GM12878 (cell line): ENCODE data around the gene SLC24A4. TPM values are rescaled to one million over a fixed set of nuclear protein-coding genes. Genes with fewer than 3 reads are reported as not detected.

Experiments used
- BACH1 ChIP-seq: fragments of 450-650 bp; IDR thresholded peaks from 2 replicates; pipeline ENCODE4 v1.6.1; 2017; ENCODE audit warnings: mild to moderate bottlenecking, borderline replicate concordance
- CBX3 ChIP-seq: fragments of 200-600 bp; sonication (generic); IDR thresholded peaks from 2 replicates; pipeline ENCODE4 v1.6.1; 2016; ENCODE audit warnings: low read depth, borderline replicate concordance
- CHD2 ChIP-seq: IDR thresholded peaks from 2 replicates; pipeline ENCODE4 v1.6.1; 2011; ENCODE audit warnings: low read depth, low read length, improper control_type of control experiment, borderline replicate concordance
- DPF2 ChIP-seq: fragments of 450-650 bp; IDR thresholded peaks from 2 replicates; pipeline ENCODE4 v1.6.1; 2017; ENCODE audit warnings: mild to moderate bottlenecking
- HDGF ChIP-seq: fragments of 450-650 bp; IDR thresholded peaks from 2 replicates; pipeline ENCODE4 v1.6.1; 2016; ENCODE audit warnings: antibody characterized with exemption
- IKZF1 ChIP-seq: fragments of 450-650 bp; conservative IDR thresholded peaks from 2 replicates; pipeline ENCODE4 v1.6.1; 2017; ENCODE audit warnings: antibody characterized with exemption, mild to moderate bottlenecking
- JUNB ChIP-seq: IDR thresholded peaks from 2 replicates; pipeline ENCODE4 v1.6.1; 2016; ENCODE audit warnings: antibody characterized with exemption, mild to moderate bottlenecking
- MTA3 ChIP-seq: IDR thresholded peaks from 2 replicates; pipeline ENCODE4 v1.6.1; 2012; ENCODE audit warnings: low read length, inconsistent platforms, borderline replicate concordance
- NR2C1 ChIP-seq: fragments of 450-650 bp; IDR thresholded peaks from 2 replicates; pipeline ENCODE4 v1.6.1; 2017; ENCODE audit warnings: antibody characterized with exemption, mild to moderate bottlenecking, moderate library complexity
- NR2F1 ChIP-seq: fragments of 450-650 bp; conservative IDR thresholded peaks from 2 replicates; pipeline ENCODE4 v1.6.1; 2017; ENCODE audit warnings: mild to moderate bottlenecking
- NRF1 ChIP-seq: conservative IDR thresholded peaks from 2 replicates; pipeline ENCODE4 v1.6.1; 2011; ENCODE audit warnings: mild to moderate bottlenecking, low read depth, low read length, improper control_type of control experiment
- POLR2A ChIP-seq: IDR thresholded peaks from 2 replicates; pipeline ENCODE4 v1.6.1; 2011; ENCODE audit warnings: low read depth, mild to moderate bottlenecking, low read length
- POLR2AphosphoS2 ChIP-seq: IDR thresholded peaks from 2 replicates; pipeline ENCODE4 v1.6.1; 2011; ENCODE audit warnings: low read depth, mild to moderate bottlenecking, low read length, improper control_type of control experiment, moderate library complexity
- RAD51 ChIP-seq: fragments of 450-650 bp; IDR thresholded peaks from 2 replicates; pipeline ENCODE4 v1.6.1; 2016; ENCODE audit warnings: moderate library complexity, mild to moderate bottlenecking, inconsistent platforms
- RB1 ChIP-seq: fragments of 450-650 bp; formaldehyde crosslinking; IDR thresholded peaks from 2 replicates; pipeline ENCODE4 v1.6.1; 2017; ENCODE audit warnings: mild to moderate bottlenecking, borderline replicate concordance
- RCOR1 ChIP-seq: conservative IDR thresholded peaks from 2 replicates; pipeline ENCODE4 v1.6.1; 2012; ENCODE audit warnings: low read depth, low read length, improper control_type of control experiment
- RELA ChIP-seq: fragments of 450-650 bp; IDR thresholded peaks from 2 replicates; pipeline ENCODE4 v1.8.0; 2014; ENCODE audit warnings: borderline replicate concordance; ENCODE audit not compliant: partially characterized antibody
- SRF ChIP-seq, 2 experiments: IDR thresholded peaks; 2 replicates each; pipeline ENCODE4 v1.6.1; 2011; ENCODE audit warnings: low read depth in 2 of 2, low read length in 2 of 2, mild to moderate bottlenecking in 1 of 2, moderate library complexity in 1 of 2
- TAF1 ChIP-seq: IDR thresholded peaks from 2 replicates; pipeline ENCODE4 v1.6.1; 2011; ENCODE audit warnings: mild to moderate bottlenecking, low read depth, low read length, borderline replicate concordance
- TCF3 ChIP-seq: IDR thresholded peaks from 2 replicates; pipeline ENCODE4 v1.6.1; 2012; ENCODE audit warnings: low read depth, mild to moderate bottlenecking, low read length, borderline replicate concordance; ENCODE audit not compliant: insufficient read depth
- TCF7 ChIP-seq: IDR thresholded peaks from 2 replicates; pipeline ENCODE4 v1.6.1; 2014; ENCODE audit warnings: antibody characterized with exemption, borderline replicate concordance
- ZNF207 ChIP-seq: fragments of 450-650 bp; IDR thresholded peaks from 2 replicates; pipeline ENCODE4 v1.6.1; 2014; ENCODE audit warnings: antibody characterized with exemption, mild to moderate bottlenecking, borderline replicate concordance
- ZNF622 ChIP-seq: fragments of 450-650 bp; IDR thresholded peaks from 2 replicates; pipeline ENCODE4 v1.6.1; 2017; ENCODE audit warnings: mild to moderate bottlenecking, inconsistent platforms
- ZZZ3 ChIP-seq: IDR thresholded peaks from 2 replicates; pipeline ENCODE4 v1.6.1; 2011; ENCODE audit warnings: low read depth; ENCODE audit not compliant: control insufficient read depth, insufficient read length
- polyA plus RNA-seq, 11 experiments: library from polyadenylated mRNA; depleted of rRNA in 4 of 11; unstranded in 6 of 11; stranded (reverse) in 5 of 11; fragments of >200 nt; fragmentation: Nextera tagmentation in 4 of 11; fragmentation: Illumina TruSeq in 1 of 11; extraction: Ambion mirVana in 4 of 11; extraction: Trizol in 1 of 11; gene quantifications; 1 replicate in 1 of 11; 2 replicates in 10 of 11; pipeline versions ENCODE4 v1.2.1 to v1.2.3, GENCODE V29; 2011 to 2016; ENCODE audit warnings: inconsistent platforms in 2 of 11, missing spikeins in 2 of 11, low read depth in 1 of 11
- total RNA-seq, 4 experiments: library from RNA; depleted of rRNA in 3 of 4; stranded (reverse); fragments of >200 nt in 3 of 4; fragmentation: Illumina TruSeq in 1 of 4; extraction: Trizol in 1 of 4; gene quantifications; 2 replicates each; pipeline versions ENCODE4 v1.2.1 to v1.2.3, GENCODE V29; 2013 to 2021
- TF ChIP-seq, protein P1 (sequence below): IDR thresholded peaks from 2 replicates; pipeline ENCODE4 v1.6.1; 2011; ENCODE audit warnings: borderline replicate concordance, low read depth, mild to moderate bottlenecking, moderate library complexity, mixed read lengths, low read length; ENCODE audit not compliant: insufficient read depth; ENCODE audit errors: extremely low read length
- TF ChIP-seq, protein P2 (sequence below): fragments of 450-650 bp; IDR thresholded peaks from 2 replicates; pipeline ENCODE4 v1.6.1; 2017; ENCODE audit warnings: low read depth, mild to moderate bottlenecking, moderate library complexity
- TF ChIP-seq, protein P3 (sequence below): fragments of 450-650 bp; IDR thresholded peaks from 2 replicates; pipeline ENCODE4 v1.6.1; 2017; ENCODE audit warnings: antibody characterized with exemption, mild to moderate bottlenecking, moderate library complexity

SLC24A4 gene
- total and polyA plus RNA-seq, 10 of the 15 experiments (the other 5 are each of a cell fraction or from before 2014, with no cell fraction given), result under 0.01 to 0.46 (median 0.04) TPM; not detected in 5

DNA sequence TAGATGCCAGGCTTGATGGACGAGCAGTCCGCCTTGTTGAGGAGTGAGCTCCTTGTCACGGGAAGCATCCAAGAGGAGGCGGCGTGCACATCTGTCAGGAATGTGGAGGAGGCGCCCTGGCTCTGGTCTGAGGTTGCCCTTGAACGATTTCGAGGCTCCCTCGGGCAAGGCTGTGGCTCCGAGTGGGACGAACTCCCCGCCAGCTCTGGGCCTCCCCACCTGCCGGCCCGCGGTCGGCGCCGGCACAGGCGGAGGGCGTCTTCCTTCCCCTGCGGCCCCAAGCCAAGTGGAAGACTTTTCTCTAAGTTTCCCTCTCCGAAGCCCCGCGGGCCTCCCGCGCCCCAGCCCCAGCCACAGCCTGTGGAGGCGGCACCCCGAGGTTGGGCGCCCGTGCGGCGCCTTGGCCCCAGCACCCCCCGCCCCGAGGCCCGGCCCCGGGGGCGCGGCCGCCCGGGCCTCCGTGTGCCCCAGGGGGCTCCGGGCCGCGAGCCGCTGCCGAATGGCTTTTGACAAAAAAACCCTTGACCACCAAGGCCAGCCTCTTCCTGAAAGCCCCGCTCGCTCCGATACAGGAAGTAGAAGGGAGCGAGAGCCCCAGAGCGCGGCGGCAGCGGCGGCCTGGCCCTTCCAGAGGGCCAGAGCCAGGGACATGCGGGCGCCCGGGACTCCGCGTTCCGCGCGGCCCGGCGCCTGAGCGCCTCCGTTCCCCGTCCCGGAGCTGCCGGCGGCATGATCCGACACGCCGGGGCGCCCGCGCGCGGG, 190.4 kb downstream of the SLC24A4 start, which contains the start of gene RIN3 (continued):
- TF ChIP-seq RELA, result no peak
- TF ChIP-seq, protein P1, sequence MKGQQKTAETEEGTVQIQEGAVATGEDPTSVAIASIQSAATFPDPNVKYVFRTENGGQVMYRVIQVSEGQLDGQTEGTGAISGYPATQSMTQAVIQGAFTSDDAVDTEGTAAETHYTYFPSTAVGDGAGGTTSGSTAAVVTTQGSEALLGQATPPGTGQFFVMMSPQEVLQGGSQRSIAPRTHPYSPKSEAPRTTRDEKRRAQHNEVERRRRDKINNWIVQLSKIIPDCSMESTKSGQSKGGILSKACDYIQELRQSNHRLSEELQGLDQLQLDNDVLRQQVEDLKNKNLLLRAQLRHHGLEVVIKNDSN, result no peak
- TF ChIP-seq TCF3, result no peak
- TF ChIP-seq TAF1, result 0 out of 2 replicates have a peak, but pooled peaks have one; percentile 33
- no peak for TF ChIP-seq NRF1
- TF ChIP-seq CBX3, result no peak
- TF ChIP-seq RB1, result no peak
- no peak for TF ChIP-seq SRF (IDR thresholded peaks at IDR 0.05; ENCODE audit: low read depth in 2 of 2, low read length in 2 of 2)
- TF ChIP-seq POLR2A, result peak; percentile 69
- TF ChIP-seq RCOR1, result no peak
- no peak for TF ChIP-seq ZNF207
- TF ChIP-seq POLR2AphosphoS2, result 0 out of 2 replicates have a peak, but pooled peaks have one; percentile 27
- TF ChIP-seq NR2C1, result 0 out of 2 replicates have a peak, but pooled peaks have one; percentile 24
- TF ChIP-seq ZZZ3, result no peak
- no peak; the same call in 1 of the 2 replicates for TF ChIP-seq DPF2
- no peak for TF ChIP-seq MTA3
- TF ChIP-seq TCF7, result no peak
- TF ChIP-seq JUNB, result no peak
- peak; percentile 80 for TF ChIP-seq IKZF1
- TF ChIP-seq, protein P2, sequence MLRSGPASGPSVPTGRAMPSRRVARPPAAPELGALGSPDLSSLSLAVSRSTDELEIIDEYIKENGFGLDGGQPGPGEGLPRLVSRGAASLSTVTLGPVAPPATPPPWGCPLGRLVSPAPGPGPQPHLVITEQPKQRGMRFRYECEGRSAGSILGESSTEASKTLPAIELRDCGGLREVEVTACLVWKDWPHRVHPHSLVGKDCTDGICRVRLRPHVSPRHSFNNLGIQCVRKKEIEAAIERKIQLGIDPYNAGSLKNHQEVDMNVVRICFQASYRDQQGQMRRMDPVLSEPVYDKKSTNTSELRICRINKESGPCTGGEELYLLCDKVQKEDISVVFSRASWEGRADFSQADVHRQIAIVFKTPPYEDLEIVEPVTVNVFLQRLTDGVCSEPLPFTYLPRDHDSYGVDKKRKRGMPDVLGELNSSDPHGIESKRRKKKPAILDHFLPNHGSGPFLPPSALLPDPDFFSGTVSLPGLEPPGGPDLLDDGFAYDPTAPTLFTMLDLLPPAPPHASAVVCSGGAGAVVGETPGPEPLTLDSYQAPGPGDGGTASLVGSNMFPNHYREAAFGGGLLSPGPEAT, result no peak
- TF ChIP-seq HDGF, result 0 out of 2 replicates have a peak, but pooled peaks have one; percentile 29
- TF ChIP-seq, protein P3, sequence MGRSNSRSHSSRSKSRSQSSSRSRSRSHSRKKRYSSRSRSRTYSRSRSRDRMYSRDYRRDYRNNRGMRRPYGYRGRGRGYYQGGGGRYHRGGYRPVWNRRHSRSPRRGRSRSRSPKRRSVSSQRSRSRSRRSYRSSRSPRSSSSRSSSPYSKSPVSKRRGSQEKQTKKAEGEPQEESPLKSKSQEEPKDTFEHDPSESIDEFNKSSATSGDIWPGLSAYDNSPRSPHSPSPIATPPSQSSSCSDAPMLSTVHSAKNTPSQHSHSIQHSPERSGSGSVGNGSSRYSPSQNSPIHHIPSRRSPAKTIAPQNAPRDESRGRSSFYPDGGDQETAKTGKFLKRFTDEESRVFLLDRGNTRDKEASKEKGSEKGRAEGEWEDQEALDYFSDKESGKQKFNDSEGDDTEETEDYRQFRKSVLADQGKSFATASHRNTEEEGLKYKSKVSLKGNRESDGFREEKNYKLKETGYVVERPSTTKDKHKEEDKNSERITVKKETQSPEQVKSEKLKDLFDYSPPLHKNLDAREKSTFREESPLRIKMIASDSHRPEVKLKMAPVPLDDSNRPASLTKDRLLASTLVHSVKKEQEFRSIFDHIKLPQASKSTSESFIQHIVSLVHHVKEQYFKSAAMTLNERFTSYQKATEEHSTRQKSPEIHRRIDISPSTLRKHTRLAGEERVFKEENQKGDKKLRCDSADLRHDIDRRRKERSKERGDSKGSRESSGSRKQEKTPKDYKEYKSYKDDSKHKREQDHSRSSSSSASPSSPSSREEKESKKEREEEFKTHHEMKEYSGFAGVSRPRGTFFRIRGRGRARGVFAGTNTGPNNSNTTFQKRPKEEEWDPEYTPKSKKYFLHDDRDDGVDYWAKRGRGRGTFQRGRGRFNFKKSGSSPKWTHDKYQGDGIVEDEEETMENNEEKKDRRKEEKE, result no peak
- no peak for TF ChIP-seq CHD2
- peak; percentile 62; the same call in 1 of the 2 replicates for TF ChIP-seq NR2F1
- peak; percentile 77 for TF ChIP-seq BACH1
- TF ChIP-seq ZNF622, result no peak
- no peak for TF ChIP-seq RAD51
